HG02623 (cell line): Measurements from ENCODE around the gene GLTP.

ENCODE experiments used
- ATAC-seq: cut with Tn5 transposase; IDR thresholded peaks from one replicate; pipeline ENCODE4 v1.9.1; 2021; ENCODE audit warnings: moderate library complexity; ENCODE audit not compliant: unreplicated experiment

GLTP gene

GRCh38 chr12:109803678-109804077, 76.7 kb downstream of the GLTP start:
- no peak for ATAC-seq

- ATAC-seq = no peak
These were observed 77.5 kb downstream of the GLTP start for GRCh38 chr12:109802828-109803227.
